Endodermal cell (in vitro differentiated cells): ENCODE measurements around the gene SLC31A1. TPM values are rescaled to one million over a fixed set of nuclear protein-coding genes. Genes with fewer than 3 reads are reported as not detected.

Experiments used
- DNase-seq: peaks from one replicate; pipeline ENCODE4 v3.0.0-alpha.2; 2017
- H3K27ac ChIP-seq: 2 replicates; pipeline ENCODE4 v1.5.1; 2013; ENCODE audit warnings: mild to moderate bottlenecking, low read depth, low read length, moderate library complexity
- H3K27me3 ChIP-seq: 2 replicates; pipeline ENCODE4 v1.6.1; 2013; ENCODE audit warnings: mild to moderate bottlenecking, low read length, moderate library complexity; ENCODE audit not compliant: insufficient read depth, control insufficient read depth, poor library complexity, severe bottlenecking
- H3K36me3 ChIP-seq: 2 replicates; pipeline ENCODE4 v1.7.0; 2013; ENCODE audit warnings: mild to moderate bottlenecking, low read length, moderate library complexity; ENCODE audit not compliant: control insufficient read depth, insufficient read depth
- H3K4me1 ChIP-seq: one replicate; pipeline ENCODE4 v1.7.0; 2013; ENCODE audit warnings: low read length; ENCODE audit not compliant: control insufficient read depth, insufficient read depth
- H3K4me3 ChIP-seq: 2 replicates; pipeline ENCODE4 v1.5.1; 2013; ENCODE audit warnings: mild to moderate bottlenecking, low read length, moderate library complexity
- H3K9ac ChIP-seq: 2 replicates; pipeline ENCODE4 v1.6.1; 2013; ENCODE audit warnings: mild to moderate bottlenecking, low read length, moderate library complexity; ENCODE audit not compliant: poor library complexity, severe bottlenecking; ENCODE audit errors: extremely low read depth
- H3K9me3 ChIP-seq: 2 replicates; pipeline ENCODE4 v1.6.1; 2013; ENCODE audit warnings: mild to moderate bottlenecking, low read length, moderate library complexity; ENCODE audit not compliant: control insufficient read depth
- H3K27ac Mint-ChIP-seq: 2 replicates; pipeline ENCODE4 v1.8.0; 2020; ENCODE audit warnings: mixed read lengths
- H3K27me3 Mint-ChIP-seq: 2 replicates; pipeline ENCODE4 v1.8.0; 2021; ENCODE audit warnings: mild to moderate bottlenecking, mixed read lengths; ENCODE audit not compliant: insufficient read depth
- H3K36me3 Mint-ChIP-seq: 2 replicates; pipeline ENCODE4 v1.8.0; 2020; ENCODE audit warnings: low read depth, mixed read lengths
- H3K4me1 Mint-ChIP-seq: 2 replicates; pipeline ENCODE4 v1.8.0; 2020; ENCODE audit warnings: mixed read lengths
- H3K4me3 Mint-ChIP-seq: 2 replicates; pipeline ENCODE4 v1.8.0; 2020; ENCODE audit warnings: mild to moderate bottlenecking, moderate library complexity, mixed read lengths
- H3K9me3 Mint-ChIP-seq: 2 replicates; pipeline ENCODE4 v1.8.0; 2020; ENCODE audit warnings: mild to moderate bottlenecking, mixed read lengths
- CTCF ChIP-seq: fragments of 200-600 bp; sonication (generic); conservative IDR thresholded peaks from 2 replicates; pipeline ENCODE4 v1.5.0; 2021; ENCODE audit warnings: antibody characterized with exemption, mild to moderate bottlenecking
- WGBS, 2 experiments: methylation state at CpG; one replicate each; pipeline versions ENCODE4 v1.1.5 to v1.1.7; 2013; ENCODE audit warnings: missing lambda C conversion rate in 2 of 2, mixed read lengths in 1 of 2; ENCODE audit not compliant: insufficient coverage in 1 of 2, insufficient read length in 1 of 2; 5-methylcytosine and 5-hydroxymethylcytosine counted together
- total RNA-seq, 2 donors: library from RNA; stranded (reverse); fragmentation: NEBNext Ultra II Directional in 1 of 2; extraction: Animal tissue kit (Norgen Biotek cat#: 25700) in 1 of 2; gene quantifications; 2 replicates in 1 of 2; 3 replicates in 1 of 2; pipeline ENCODE4 v1.2.1, GENCODE V29; 2021

The SLC31A1 gene
- total RNA-seq, 2 donors from 2014 or later, result 29.1 to 32.4 TPM

- WGBS, 2 experiments, result 86 to 89% methylated on average over 1 of the region's 1 CpG
- H3K4me3 ChIP-seq, result no peak overlapping the region
- no peak overlapping the region for H3K9ac ChIP-seq
- TF ChIP-seq CTCF, result no peak
- H3K4me1 Mint-ChIP-seq, result peaks cover 7% of the 10 kb centered on the region
- H3K27me3 Mint-ChIP-seq, result no peaks in the 10 kb centered on the region
- no peak for DNase-seq
- no peak overlapping the region for H3K27ac ChIP-seq
- H3K9me3 ChIP-seq, result no peaks in the 10 kb centered on the region
- no peaks in the 10 kb centered on the region for H3K27me3 ChIP-seq
- no peak overlapping the region for H3K4me3 Mint-ChIP-seq
- H3K4me1 ChIP-seq, result no peaks in the 10 kb centered on the region
- no peaks in the 10 kb centered on the region for H3K9me3 Mint-ChIP-seq
- peaks cover 43% of the 10 kb centered on the region for H3K36me3 Mint-ChIP-seq
- H3K36me3 ChIP-seq, result peaks cover 40% of the 10 kb centered on the region
- H3K27ac Mint-ChIP-seq, result no peak overlapping the region
Observed at GRCh38 chr9:113261917-113262671, 40.8 kb downstream of the SLC31A1 start.

GRCh38 chr9:113266174-113266573 lies 44.8 kb downstream of the SLC31A1 start:
- no peak overlapping the region for H3K27ac Mint-ChIP-seq
- DNase-seq, result no peak

GRCh38 chr9:113267911-113268566 lies 46.7 kb downstream of the SLC31A1 start:
- H3K9ac ChIP-seq, result no peak overlapping the region
- H3K4me3 Mint-ChIP-seq, result no peak overlapping the region
- no peak for TF ChIP-seq CTCF
- H3K9me3 Mint-ChIP-seq, result no peaks in the 10 kb centered on the region
- no peaks in the 10 kb centered on the region for H3K27me3 ChIP-seq
- no peaks in the 10 kb centered on the region for H3K27me3 Mint-ChIP-seq
- no peak overlapping the region for H3K4me3 ChIP-seq
- no peaks in the 10 kb centered on the region for H3K9me3 ChIP-seq
- H3K4me1 ChIP-seq, result no peaks in the 10 kb centered on the region
- H3K36me3 Mint-ChIP-seq, result peaks cover 45% of the 10 kb centered on the region
- no peak overlapping the region for H3K27ac Mint-ChIP-seq
- H3K4me1 Mint-ChIP-seq, result no peaks in the 10 kb centered on the region
- 82 to 94% methylated on average over 3 to 4 of the region's 4 CpGs for WGBS, 2 experiments
- peaks cover 50% of the 10 kb centered on the region for H3K36me3 ChIP-seq
- no peak overlapping the region for H3K27ac ChIP-seq
- no peak for DNase-seq

More at GRCh38 chr9:113266174-113266573, 44.8 kb downstream of the SLC31A1 start:
- peaks cover 43% of the 10 kb centered on the region for H3K36me3 ChIP-seq
- no peaks in the 10 kb centered on the region for H3K4me1 ChIP-seq
- Mint-ChIP-seq H3K9me3 (no peaks in the 10 kb centered on the region), H3K36me3 (peaks cover 47% of the 10 kb centered on the region), H3K4me3 (no peak overlapping the region), H3K27me3 (no peaks in the 10 kb centered on the region), H3K4me1 (no peaks in the 10 kb centered on the region)
- H3K27ac ChIP-seq, result no peak overlapping the region
- no peaks in the 10 kb centered on the region for H3K9me3 ChIP-seq
- H3K4me3 ChIP-seq, result no peak overlapping the region
- no peaks in the 10 kb centered on the region for H3K27me3 ChIP-seq
- H3K9ac ChIP-seq, result no peak overlapping the region
- WGBS, 2 experiments, result 89 to 93% methylated on average over 3 of the region's 3 CpGs
- no peak for TF ChIP-seq CTCF
